ENCODE measurements around the gene F10.
"Not testable (repeated sequence)": the region's sequence is repeated elsewhere in the genome, so short reads cannot be mapped to it uniquely, and the experiment has no call there.

DNA sequence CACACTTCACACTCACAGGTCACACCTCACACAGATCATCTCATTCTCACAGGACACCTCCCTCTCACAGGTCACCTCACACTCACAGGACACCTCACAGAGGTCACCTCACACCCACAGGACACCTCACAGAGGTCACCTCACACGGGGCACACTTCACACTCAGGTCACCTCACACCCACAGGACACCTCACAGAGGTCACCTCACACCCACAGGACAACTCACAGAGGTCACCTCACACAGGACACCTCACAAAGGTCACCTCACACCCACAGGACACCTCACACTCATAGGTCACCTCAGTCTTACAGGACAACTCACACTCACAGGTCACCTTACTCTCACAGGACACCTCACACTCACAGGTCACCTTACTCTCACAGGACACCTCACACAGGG is 10.1 kb upstream of the F10 start:
- TF ChIP-seq EZH2phosphoT487 (IDR thresholded peaks at IDR 0.05; ENCODE audit: borderline replicate concordance): not testable (repeated sequence)
- TF ChIP-seq, protein P1, sequence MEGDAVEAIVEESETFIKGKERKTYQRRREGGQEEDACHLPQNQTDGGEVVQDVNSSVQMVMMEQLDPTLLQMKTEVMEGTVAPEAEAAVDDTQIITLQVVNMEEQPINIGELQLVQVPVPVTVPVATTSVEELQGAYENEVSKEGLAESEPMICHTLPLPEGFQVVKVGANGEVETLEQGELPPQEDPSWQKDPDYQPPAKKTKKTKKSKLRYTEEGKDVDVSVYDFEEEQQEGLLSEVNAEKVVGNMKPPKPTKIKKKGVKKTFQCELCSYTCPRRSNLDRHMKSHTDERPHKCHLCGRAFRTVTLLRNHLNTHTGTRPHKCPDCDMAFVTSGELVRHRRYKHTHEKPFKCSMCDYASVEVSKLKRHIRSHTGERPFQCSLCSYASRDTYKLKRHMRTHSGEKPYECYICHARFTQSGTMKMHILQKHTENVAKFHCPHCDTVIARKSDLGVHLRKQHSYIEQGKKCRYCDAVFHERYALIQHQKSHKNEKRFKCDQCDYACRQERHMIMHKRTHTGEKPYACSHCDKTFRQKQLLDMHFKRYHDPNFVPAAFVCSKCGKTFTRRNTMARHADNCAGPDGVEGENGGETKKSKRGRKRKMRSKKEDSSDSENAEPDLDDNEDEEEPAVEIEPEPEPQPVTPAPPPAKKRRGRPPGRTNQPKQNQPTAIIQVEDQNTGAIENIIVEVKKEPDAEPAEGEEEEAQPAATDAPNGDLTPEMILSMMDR (conservative IDR thresholded peaks at IDR 0.05; ENCODE audit: low read length): not testable (repeated sequence)
